Astrocyte (in vitro differentiated cells and primary cell): ENCODE results near the gene NPPB.

ENCODE experiments used
- CTCF ChIP-seq: IDR thresholded peaks from 2 replicates; pipeline ENCODE4 v1.5.1; 2011; ENCODE audit warnings: low read depth, mild to moderate bottlenecking, inconsistent platforms, low read length, moderate library complexity; ENCODE audit not compliant: insufficient read depth
- EZH2 ChIP-seq: IDR thresholded peaks from 2 replicates; pipeline ENCODE4 v1.6.1; 2012; ENCODE audit warnings: mild to moderate bottlenecking, low read length, inconsistent platforms; ENCODE audit not compliant: insufficient read depth

- no peak for TF ChIP-seq CTCF
- no peak for TF ChIP-seq EZH2
These were observed 21.4 kb upstream of the NPPB start for GRCh38 chr1:11880181-11880575.
